Skeletal muscle tissue (tissue), 4 donors: Measurements from ENCODE around the gene PTGIS. TPM values are rescaled to one million over a fixed set of nuclear protein-coding genes. Genes with fewer than 3 reads are reported as not detected.

Source experiments
- H3K27ac ChIP-seq: one replicate; pipeline ENCODE4 v1.7.0; 2013; ENCODE audit warnings: mild to moderate bottlenecking, low read depth, low read length, inconsistent platforms
- H3K27me3 ChIP-seq, 3 donors: one replicate each; pipeline ENCODE4 v1.7.0; 2013; ENCODE audit warnings: low read length in 3 of 3; ENCODE audit not compliant: control insufficient read depth in 3 of 3, insufficient read depth in 3 of 3
- H3K36me3 ChIP-seq, 3 donors: one replicate each; pipeline ENCODE4 v1.7.0; 2013; ENCODE audit warnings: low read length in 3 of 3; ENCODE audit not compliant: control insufficient read depth in 3 of 3, insufficient read depth in 3 of 3
- H3K4me1 ChIP-seq, 3 donors: one replicate each; pipeline ENCODE4 v1.7.0; 2013; ENCODE audit warnings: low read length in 3 of 3, mild to moderate bottlenecking in 3 of 3; ENCODE audit not compliant: control insufficient read depth in 3 of 3, insufficient read depth in 3 of 3
- H3K4me3 ChIP-seq, 3 donors: one replicate each; pipeline ENCODE4 v1.7.0; 2013; ENCODE audit warnings: low read length in 3 of 3
- H3K9ac ChIP-seq, 3 donors: one replicate each; pipeline ENCODE4 v1.7.0; 2013; ENCODE audit warnings: low read length in 3 of 3, mild to moderate bottlenecking in 3 of 3, moderate library complexity in 2 of 3, low read depth in 1 of 3
- H3K9me3 ChIP-seq, 3 donors: one replicate each; pipeline ENCODE4 v1.7.0; 2013; ENCODE audit warnings: low read length in 3 of 3; ENCODE audit not compliant: control insufficient read depth in 3 of 3
- total RNA-seq: library from RNA; depleted of rRNA; stranded (reverse); fragments of >200 nt; gene quantifications from one replicate; pipeline ENCODE4 v1.2.3, GENCODE V29; 2014
- donor health status: Osteomylitis.

The PTGIS gene
- total RNA-seq, 1 donor from 2014 or later, result 25.6 TPM

- H3K9me3 ChIP-seq, result no peaks in the 10 kb centered on the region
- no peak overlapping the region for H3K27ac ChIP-seq
- H3K27me3 ChIP-seq, result no peaks in the 10 kb centered on the region
- H3K4me3 ChIP-seq, result peak overlapping the region; percentile 48 to 72 (median 64)
- peak overlapping the region in 2 of 3 donors; percentile 69 to 79 for H3K9ac ChIP-seq
- H3K4me1 ChIP-seq, result peaks cover 22 to 37% (median 28%) of the 10 kb centered on the region in 3 donors
- no peaks in the 10 kb centered on the region for H3K36me3 ChIP-seq
These were observed 59.3 kb downstream of the PTGIS start for GRCh38 chr20:49508435-49509199.

GRCh38 chr20:49507741-49508434 is 60.0 kb downstream of the PTGIS start:
- Histone ChIP-seq H3K9ac (peak overlapping the region in 2 of 3 donors; percentile 69 to 79), H3K9me3 (no peaks in the 10 kb centered on the region), H3K36me3 (no peaks in the 10 kb centered on the region), H3K27me3 (no peaks in the 10 kb centered on the region), H3K4me3 (peak overlapping the region; percentile 48 to 72 (median 64)), H3K4me1 (peaks cover 22 to 37% (median 28%) of the 10 kb centered on the region in 3 donors), H3K27ac (no peak overlapping the region)

- H3K9me3 ChIP-seq, result no peaks in the 10 kb centered on the region
These were observed 62.4 kb downstream of the PTGIS start for GRCh38 chr20:49505518-49505917.

GRCh38 chr20:49503176-49503575 is 64.8 kb downstream of the PTGIS start:
- Histone ChIP-seq H3K9me3 (no peaks in the 10 kb centered on the region), H3K4me3 (no peak overlapping the region), H3K27me3 (no peaks in the 10 kb centered on the region), H3K27ac (no peak overlapping the region), H3K4me1 (peaks cover 5 to 16% (median 6%) of the 10 kb centered on the region in 3 donors), H3K9ac (no peak overlapping the region), H3K36me3 (no peaks in the 10 kb centered on the region)

More at GRCh38 chr20:49505518-49505917, 62.4 kb downstream of the PTGIS start:
- H3K36me3 ChIP-seq, result no peaks in the 10 kb centered on the region
- H3K4me3 ChIP-seq, result no peak overlapping the region
- H3K27me3 ChIP-seq, result no peaks in the 10 kb centered on the region
- no peak overlapping the region for H3K27ac ChIP-seq
- peaks cover 15 to 32% (median 24%) of the 10 kb centered on the region in 3 donors for H3K4me1 ChIP-seq
- H3K9ac ChIP-seq, result no peak overlapping the region

- no peak overlapping the region for H3K9ac ChIP-seq
- no peaks in the 10 kb centered on the region for H3K27me3 ChIP-seq
- no peak overlapping the region for H3K27ac ChIP-seq
- no peaks in the 10 kb centered on the region for H3K9me3 ChIP-seq
- no peaks in the 10 kb centered on the region for H3K36me3 ChIP-seq
- no peak overlapping the region for H3K4me3 ChIP-seq
- peaks cover 0 to 12% (median 5%) of the 10 kb centered on the region in 3 donors for H3K4me1 ChIP-seq
These were observed 66.0 kb downstream of the PTGIS start for GRCh38 chr20:49501917-49502316.

GRCh38 chr20:49497398-49497669 is 70.6 kb downstream of the PTGIS start:
- H3K9me3 ChIP-seq, result no peaks in the 10 kb centered on the region
- peaks cover 0 to 18% (median 7%) of the 10 kb centered on the region in 3 donors for H3K4me1 ChIP-seq
- no peak overlapping the region for H3K9ac ChIP-seq
- H3K36me3 ChIP-seq, result no peaks in the 10 kb centered on the region
- H3K4me3 ChIP-seq, result no peak overlapping the region
- H3K27ac ChIP-seq, result no peak overlapping the region
- H3K27me3 ChIP-seq, result no peaks in the 10 kb centered on the region

- Histone ChIP-seq H3K4me3 (no peak overlapping the region), H3K9ac (no peak overlapping the region)
These were observed 71.2 kb downstream of the PTGIS start for GRCh38 chr20:49496553-49497397.

GRCh38 chr20:49496043-49496442 is 71.9 kb downstream of the PTGIS start:
- Histone ChIP-seq H3K4me1 (peaks cover 0 to 18% (median 7%) of the 10 kb centered on the region in 3 donors), H3K27me3 (no peaks in the 10 kb centered on the region), H3K9me3 (no peaks in the 10 kb centered on the region), H3K36me3 (no peaks in the 10 kb centered on the region), H3K4me3 (no peak overlapping the region), H3K27ac (no peak overlapping the region), H3K9ac (no peak overlapping the region)

More at GRCh38 chr20:49496553-49497397, 71.2 kb downstream of the PTGIS start:
- peaks cover 0 to 18% (median 7%) of the 10 kb centered on the region in 3 donors for H3K4me1 ChIP-seq
- H3K36me3 ChIP-seq, result no peaks in the 10 kb centered on the region
- no peaks in the 10 kb centered on the region for H3K27me3 ChIP-seq
- H3K9me3 ChIP-seq, result no peaks in the 10 kb centered on the region
- no peak overlapping the region for H3K27ac ChIP-seq

- peaks cover 0 to 2% (median 0%) of the 10 kb centered on the region in 3 donors for H3K27me3 ChIP-seq
- H3K4me1 ChIP-seq, result no peaks in the 10 kb centered on the region
These were observed 77.2 kb downstream of the PTGIS start for GRCh38 chr20:49490689-49491088.

More at GRCh38 chr20:49490689-49491088, 77.2 kb downstream of the PTGIS start:
- Histone ChIP-seq H3K27ac (no peak overlapping the region), H3K36me3 (no peaks in the 10 kb centered on the region), H3K4me3 (no peak overlapping the region), H3K9me3 (no peaks in the 10 kb centered on the region), H3K9ac (no peak overlapping the region)
